AG08396 (cell line): ENCODE measurements around the gene NELL2.
"Not testable (repeated sequence)": the region's sequence is repeated elsewhere in the genome, so short reads cannot be mapped to it uniquely, and the experiment has no call there.

Source experiments
- DNase-seq: peaks from one replicate; pipeline ENCODE4 v3.0.0; 2012; ENCODE audit warnings: low spot score, mixed read lengths

Gene NELL2

GRCh38 chr12:44694017-44694416 lies 182.1 kb downstream of the NELL2 start:
- DNase-seq: no peak

DNA sequence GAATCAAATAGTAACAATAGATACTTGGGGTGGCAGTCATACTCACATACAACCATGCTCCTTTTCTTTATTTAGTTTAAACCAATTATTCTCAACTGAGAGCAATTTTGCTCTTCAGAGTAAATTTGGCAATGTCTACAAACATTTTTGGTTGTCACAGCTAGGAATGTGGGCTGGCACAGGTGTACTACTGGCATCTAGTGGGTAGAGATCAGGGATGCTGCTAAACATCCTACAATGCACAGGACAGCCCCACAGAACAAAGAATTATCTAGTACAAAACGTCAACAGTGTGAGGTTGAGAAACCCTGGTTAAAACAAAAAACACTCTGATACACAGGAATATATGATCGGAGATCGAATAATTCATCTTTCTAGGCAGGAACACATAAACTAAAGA lies 186.5 kb downstream of the NELL2 start:
- DNase-seq: no peak

DNA sequence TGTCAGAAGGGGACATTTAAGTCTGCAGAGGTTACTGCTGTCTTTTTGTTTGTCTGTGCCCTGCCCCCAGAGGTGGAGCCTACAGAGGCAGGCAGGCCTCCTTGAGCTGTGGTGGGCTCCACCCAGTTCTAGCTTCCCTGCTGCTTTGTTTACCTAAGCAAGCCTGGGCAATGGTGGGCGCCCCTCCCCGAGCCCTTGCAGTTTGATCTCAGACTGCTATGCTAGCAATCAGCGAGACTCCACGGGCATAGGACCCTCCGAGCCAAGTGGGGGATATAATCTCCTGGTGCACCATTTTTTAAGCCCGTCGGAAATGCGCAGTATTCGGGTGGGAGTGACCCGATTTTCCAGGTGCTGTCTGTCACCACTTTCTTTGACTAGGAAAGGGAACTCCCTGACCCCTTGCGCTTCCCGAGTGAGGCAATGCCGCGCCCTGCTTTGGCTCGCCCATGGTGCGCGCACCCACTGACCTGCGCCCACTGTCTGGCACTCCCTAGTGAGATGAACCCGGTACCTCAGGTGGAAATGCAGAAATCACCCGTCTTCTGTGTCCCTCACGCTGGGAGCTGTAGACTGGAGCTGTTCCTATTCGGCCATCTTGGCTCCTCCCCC lies 189.2 kb downstream of the NELL2 start:
- DNase-seq: not testable (repeated sequence)

DNA sequence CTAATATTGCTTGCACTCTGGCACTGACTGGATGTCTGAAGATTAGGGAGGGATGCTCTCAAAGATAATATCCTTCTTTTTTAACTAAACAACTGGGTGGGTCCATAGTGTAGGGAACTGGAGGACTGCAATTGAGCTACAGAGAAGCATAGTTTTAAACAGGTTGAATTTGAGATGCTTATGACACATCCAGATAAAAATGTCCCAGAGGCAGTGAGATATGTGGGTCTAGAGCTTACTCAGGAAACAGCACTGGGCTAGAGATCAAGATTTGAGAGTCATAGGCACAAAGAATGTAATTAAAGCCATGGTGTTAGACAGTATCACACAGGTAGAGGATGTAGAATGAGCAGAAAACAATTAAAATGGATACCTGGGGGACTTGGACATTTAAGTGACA lies 198.4 kb downstream of the NELL2 start:
- DNase-seq: no peak

GRCh38 chr12:44674875-44675274 lies 201.2 kb downstream of the NELL2 start:
- DNase-seq: no peak

- no peak for DNase-seq
Measured at GRCh38 chr12:44673811-44674210, 202.3 kb downstream of the NELL2 start.

GRCh38 chr12:44672042-44672441 lies 204.1 kb downstream of the NELL2 start:
- no peak for DNase-seq

- no peak for DNase-seq
Measured at GRCh38 chr12:44668443-44668842, 207.7 kb downstream of the NELL2 start.

- no peak for DNase-seq
Measured at GRCh38 chr12:44667461-44667860, 208.7 kb downstream of the NELL2 start.

DNA sequence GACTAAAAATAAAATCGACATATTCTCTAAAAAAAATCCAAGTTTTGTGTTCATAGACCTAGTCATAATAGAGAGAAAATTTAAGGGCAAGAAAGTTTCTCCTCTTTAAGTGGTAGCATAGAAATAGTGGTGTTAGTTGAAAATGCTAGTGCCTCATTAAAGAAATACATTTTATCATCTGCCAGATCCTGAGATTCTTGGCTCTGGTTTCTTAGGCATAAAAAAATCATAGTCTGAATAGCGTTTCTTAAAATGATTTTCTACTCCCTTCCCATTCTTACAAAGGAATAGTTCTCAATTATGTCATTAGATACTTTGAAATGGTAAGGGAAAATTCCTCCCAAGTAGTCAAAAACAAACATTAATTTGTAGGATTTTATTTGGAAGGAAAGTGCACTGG lies 212.8 kb downstream of the NELL2 start:
- DNase-seq: no peak

DNA sequence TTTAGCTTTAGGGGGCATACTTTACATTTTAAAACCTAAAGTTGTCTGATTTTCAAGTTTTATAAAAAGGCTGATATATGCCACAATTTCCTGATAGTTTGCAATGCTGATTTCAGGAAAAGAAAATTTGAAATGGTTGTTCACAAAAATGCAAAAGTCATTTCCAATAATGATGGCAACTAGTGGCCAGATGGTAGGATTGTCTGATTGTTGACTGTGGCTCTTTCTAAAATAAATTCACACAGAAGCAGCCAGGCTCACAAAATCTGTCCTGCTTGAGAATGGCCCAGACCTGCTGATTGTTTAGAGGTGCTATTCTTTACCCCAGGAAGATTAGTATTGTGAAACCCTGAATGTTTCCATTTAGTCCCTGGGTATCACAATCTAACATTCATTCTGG lies 220.3 kb downstream of the NELL2 start:
- no peak for DNase-seq

- DNase-seq: no peak
Measured at GRCh38 chr12:44654646-44655639, 221.2 kb downstream of the NELL2 start.

DNA sequence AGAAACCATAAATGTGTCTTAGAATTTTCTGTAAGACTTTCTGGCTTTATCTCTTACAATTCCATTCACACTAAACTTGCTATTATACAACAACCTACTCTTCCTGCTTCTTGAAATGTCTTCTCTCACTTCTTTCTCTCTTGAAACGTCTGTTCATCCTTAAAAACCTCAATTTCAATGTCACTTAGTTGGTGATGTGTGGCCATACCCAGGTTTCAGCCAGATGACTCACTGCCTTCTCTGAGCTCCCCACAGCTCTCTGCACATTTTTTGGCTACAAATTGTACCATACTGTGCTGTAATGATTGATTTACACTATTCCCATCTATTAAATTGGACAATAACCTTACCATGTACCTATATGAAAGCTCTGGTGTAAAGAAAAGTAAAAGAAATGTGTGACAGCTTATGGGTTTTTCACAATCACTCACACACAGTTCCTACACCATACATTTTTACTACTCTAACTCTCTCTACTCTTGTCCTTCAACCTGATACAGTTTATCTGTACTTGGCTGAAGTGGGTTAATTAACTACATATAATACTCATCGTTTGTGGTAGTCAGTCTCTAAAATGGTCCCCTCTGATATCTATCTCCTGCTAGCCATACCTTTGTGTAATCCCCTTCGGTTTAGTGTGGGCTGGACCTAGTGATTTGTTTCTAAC lies 222.1 kb downstream of the NELL2 start:
- no peak for DNase-seq

DNA sequence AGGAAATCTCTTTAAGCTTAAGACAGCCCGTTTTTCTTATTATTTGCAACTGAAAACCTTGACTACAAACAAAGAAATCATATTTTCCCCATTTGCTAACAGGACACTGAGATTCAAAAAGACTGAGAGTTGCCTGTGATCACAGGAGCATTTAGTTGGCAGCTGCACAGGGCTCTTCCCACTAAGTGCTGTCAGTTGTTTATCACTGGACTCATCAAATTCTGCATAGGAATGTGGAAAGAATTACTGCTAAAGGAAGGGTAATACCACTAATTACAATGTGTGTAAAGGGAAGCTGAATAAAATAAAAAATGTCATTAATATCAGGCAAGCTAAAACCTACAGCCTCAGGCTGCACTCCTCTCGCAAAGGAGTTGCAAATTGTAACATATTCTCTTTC lies 226.4 kb downstream of the NELL2 start:
- no peak for DNase-seq

DNA sequence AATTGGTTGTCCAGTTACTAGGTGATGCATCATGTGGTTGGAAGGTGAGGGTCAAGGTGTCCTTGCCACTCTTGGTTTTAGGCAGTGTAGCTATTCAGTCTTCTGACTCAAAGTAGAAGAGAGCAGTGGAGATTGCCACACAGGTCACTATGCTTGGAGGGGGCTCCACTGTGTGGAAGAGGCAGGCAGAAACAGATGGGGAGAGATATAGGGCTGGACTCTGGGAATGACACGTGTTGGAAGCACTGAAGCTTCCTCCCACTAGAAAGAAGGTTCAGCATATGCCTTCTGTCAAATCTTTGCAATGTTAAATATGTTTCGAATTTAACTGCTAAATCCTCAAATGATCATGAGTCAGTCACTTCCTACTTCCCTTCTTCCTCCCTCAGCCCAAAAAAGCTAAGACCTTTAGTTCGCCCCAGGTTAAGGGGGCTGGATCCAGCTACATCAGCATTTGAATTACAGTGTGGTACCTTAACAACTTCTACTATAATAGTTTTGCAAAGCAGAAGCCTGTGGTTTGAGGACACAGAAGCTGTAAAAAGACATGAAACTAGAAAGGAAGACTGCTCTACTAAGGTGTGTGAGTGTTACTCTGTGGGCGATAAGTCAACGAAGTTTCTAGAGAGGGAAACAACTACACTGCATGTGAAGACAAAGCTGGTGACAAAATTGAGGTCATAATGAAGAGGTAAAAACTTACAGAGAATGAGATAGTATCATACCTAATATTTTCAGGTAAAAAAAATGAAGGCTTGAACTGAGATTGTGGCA lies 228.0 kb downstream of the NELL2 start:
- DNase-seq: no peak

- no peak for DNase-seq
Measured at GRCh38 chr12:44640427-44641190, 235.5 kb downstream of the NELL2 start.

DNA sequence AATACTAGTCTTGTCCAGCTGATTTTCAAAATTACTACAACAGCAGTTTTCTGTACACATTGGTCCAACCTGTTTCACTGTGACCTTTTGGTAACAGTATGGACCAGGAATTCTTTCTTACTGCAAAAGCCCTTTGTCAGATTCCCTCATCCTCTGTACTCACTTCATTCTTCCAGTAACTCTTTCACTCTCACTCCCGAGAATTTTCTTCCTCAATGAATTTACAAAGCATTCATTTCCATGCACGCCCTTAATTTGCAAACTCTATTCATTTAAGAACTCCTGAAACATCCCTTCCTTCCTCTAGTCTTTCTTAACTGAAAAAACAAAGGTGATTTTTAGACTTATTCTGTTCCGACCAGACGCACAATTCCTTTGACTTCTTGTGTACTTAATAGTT lies 238.2 kb downstream of the NELL2 start:
- DNase-seq: no peak

GRCh38 chr12:44628180-44628579 lies 247.9 kb downstream of the NELL2 start:
- no peak for DNase-seq

GRCh38 chr12:44627387-44628166 lies 248.5 kb downstream of the NELL2 start:
- no peak for DNase-seq

DNA sequence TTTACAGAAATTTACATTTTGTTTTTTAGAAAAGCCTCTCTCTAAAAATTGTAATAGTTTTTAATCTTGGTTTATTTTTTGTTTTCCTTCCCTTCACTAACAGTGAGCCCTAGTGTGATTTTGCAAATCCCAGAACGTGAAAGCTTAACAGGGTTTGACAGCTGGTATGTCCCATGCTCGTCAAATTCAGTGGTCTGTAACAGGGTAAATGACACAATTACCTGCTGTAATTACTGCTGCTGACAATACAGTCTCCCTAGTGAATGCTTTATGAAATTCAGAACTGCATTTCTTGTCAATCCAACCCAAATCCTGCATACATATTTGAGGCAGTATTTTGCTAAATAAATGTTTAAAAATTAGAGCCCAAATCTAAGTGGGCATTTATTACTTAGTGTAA lies 249.2 kb downstream of the NELL2 start:
- no peak for DNase-seq

DNA sequence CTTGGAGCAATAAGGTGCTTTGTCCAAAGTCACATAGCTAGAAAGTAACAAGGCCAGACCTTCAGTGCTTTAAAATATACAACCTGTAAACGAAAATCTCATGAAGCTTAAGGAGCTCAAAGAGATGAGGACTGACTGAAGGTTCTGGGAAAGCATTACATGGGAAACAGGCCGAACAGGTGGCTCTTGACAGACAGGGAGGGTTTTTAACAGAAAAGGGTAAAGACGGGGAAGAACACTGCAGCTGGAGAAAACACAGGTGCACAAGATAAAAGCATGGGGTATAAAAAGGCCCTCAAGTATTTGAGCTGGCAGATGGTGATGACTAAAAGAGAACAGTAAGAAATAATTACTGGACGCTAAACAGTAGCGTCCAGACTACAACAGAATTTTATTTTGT lies 257.2 kb downstream of the NELL2 start:
- no peak for DNase-seq
